ENCODE results near the gene OR4M1.
"Not testable (repeated sequence)": the region's sequence is repeated elsewhere in the genome, so short reads cannot be mapped to it uniquely, and the experiment has no call there.

The OR4M1 gene

DNA sequence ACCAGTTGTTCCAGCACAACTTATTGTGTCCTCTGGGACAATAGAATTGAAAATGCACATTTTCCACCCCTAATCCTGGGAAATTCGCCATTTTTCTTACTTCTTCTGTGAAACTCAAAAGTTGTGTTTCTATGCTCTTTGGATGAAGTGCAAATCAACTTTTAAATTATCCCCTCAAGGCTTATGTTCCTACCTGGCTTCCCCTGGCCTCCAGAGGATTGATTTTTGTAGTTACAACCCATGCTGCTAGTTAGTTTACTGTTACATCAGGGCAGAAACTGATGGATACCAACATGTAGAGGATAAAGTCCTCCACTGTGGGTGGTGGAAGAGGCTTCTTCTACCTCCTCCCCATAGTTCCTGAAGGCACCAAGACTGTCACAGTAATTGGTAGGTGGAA lies at the start of gene OR4M1:
TSS of gene OR4M1 (plus strand) at position 301 of the 400 bp plus-strand sequence. CDS start 6,819 bp downstream, outside the sequence.
- H4K20me1 ChIP-seq (ENCODE audit: insufficient read depth, low read length), result not testable (repeated sequence)

GRCh38 chr14:19729359-19729758 lies 43.9 kb upstream of the OR4M1 start:
- H4K20me1 ChIP-seq (ENCODE audit: insufficient read depth, low read length), result no peaks in the 10 kb centered on the region
- no peaks in the 10 kb centered on the region for H3K4me1 ChIP-seq (ENCODE audit: low read length)
- no peaks in the 10 kb centered on the region for H3K27me3 ChIP-seq (ENCODE audit: low read depth, low read length)
- H3K4me3 ChIP-seq (ENCODE audit: low read length), result no peak overlapping the region
- no peaks in the 10 kb centered on the region for H3K36me3 ChIP-seq (replicated peaks; ENCODE audit: low read depth, low read length)
- no peaks in the 10 kb centered on the region for H3K79me2 ChIP-seq (ENCODE audit: low read length)
- H3K27ac ChIP-seq (ENCODE audit: low read length), result no peak overlapping the region
- H3K9me3 ChIP-seq (ENCODE audit: insufficient read depth, low read length), result no peaks in the 10 kb centered on the region
- no peak for TF ChIP-seq EZH2phosphoT487 (IDR thresholded peaks at IDR 0.05; ENCODE audit: low read depth)
- TF ChIP-seq CTCF (IDR thresholded peaks at IDR 0.05; ENCODE audit: low read depth, low read length), result no peak
- no peak overlapping the region for H2AFZ ChIP-seq (ENCODE audit: low read depth, low read length)
- H3K9ac ChIP-seq (ENCODE audit: low read length), result no peak overlapping the region
- H3K4me2 ChIP-seq (ENCODE audit: low read length), result no peak overlapping the region

More for the DNA sequence above, at the start of gene OR4M1:
- H3K27me3 ChIP-seq (ENCODE audit: low read depth, low read length); H3K4me2 ChIP-seq (ENCODE audit: low read length); H3K9me3 ChIP-seq (ENCODE audit: insufficient read depth, low read length); H3K9ac ChIP-seq (ENCODE audit: low read length); H2AFZ ChIP-seq (ENCODE audit: low read depth, low read length); H3K4me1 ChIP-seq (ENCODE audit: low read length); H3K79me2 ChIP-seq (ENCODE audit: low read length); H3K36me3 ChIP-seq (replicated peaks; ENCODE audit: low read depth, low read length); H3K27ac ChIP-seq (ENCODE audit: low read length); H3K4me3 ChIP-seq (ENCODE audit: low read length): not testable (repeated sequence)

DNA sequence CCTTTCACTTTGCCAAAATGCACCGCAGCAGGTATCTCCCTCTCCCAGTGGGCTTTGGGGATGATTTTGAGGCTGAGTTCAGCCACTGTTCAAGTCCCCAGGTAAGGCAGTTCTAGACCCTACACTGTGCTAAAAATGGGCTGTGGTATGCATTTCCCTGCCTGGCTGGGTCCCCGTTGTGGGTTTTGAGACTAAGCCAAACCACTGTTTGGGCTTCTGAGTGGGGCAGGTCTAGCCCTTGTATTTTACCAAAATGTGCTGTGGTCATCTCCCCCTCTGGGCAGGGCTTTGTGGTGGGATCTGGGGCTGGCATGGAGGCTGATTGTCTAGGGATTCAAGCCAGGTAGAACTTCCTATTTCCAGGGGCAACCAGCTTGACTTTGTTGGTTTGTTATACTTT lies 43.5 kb upstream of the OR4M1 start:
- no peaks in the 10 kb centered on the region for H3K36me3 ChIP-seq (replicated peaks; ENCODE audit: low read depth, low read length)

GRCh38 chr14:19733893-19734292 lies 39.4 kb upstream of the OR4M1 start:
- H3K4me3 ChIP-seq (ENCODE audit: low read length); H3K9ac ChIP-seq (ENCODE audit: low read length); H2AFZ ChIP-seq (ENCODE audit: low read depth, low read length); H3K27me3 ChIP-seq (ENCODE audit: low read depth, low read length); H3K9me3 ChIP-seq (ENCODE audit: insufficient read depth, low read length); H3K27ac ChIP-seq (ENCODE audit: low read length); H3K36me3 ChIP-seq (replicated peaks; ENCODE audit: low read depth, low read length); H3K79me2 ChIP-seq (ENCODE audit: low read length); H4K20me1 ChIP-seq (ENCODE audit: insufficient read depth, low read length); H3K4me2 ChIP-seq (ENCODE audit: low read length); H3K4me1 ChIP-seq (ENCODE audit: low read length): not testable (repeated sequence)

More for the DNA sequence above, 43.5 kb upstream of the OR4M1 start:
- Histone ChIP-seq H3K9ac (ENCODE audit: low read length) (no peak overlapping the region), H4K20me1 (ENCODE audit: insufficient read depth, low read length) (no peaks in the 10 kb centered on the region), H3K4me1 (ENCODE audit: low read length) (no peaks in the 10 kb centered on the region), H2AFZ (ENCODE audit: low read depth, low read length) (no peak overlapping the region), H3K9me3 (ENCODE audit: insufficient read depth, low read length) (no peaks in the 10 kb centered on the region), H3K27ac (ENCODE audit: low read length) (no peak overlapping the region), H3K4me3 (ENCODE audit: low read length) (no peak overlapping the region), H3K4me2 (ENCODE audit: low read length) (no peak overlapping the region), H3K79me2 (ENCODE audit: low read length) (no peaks in the 10 kb centered on the region), H3K27me3 (ENCODE audit: low read depth, low read length) (no peaks in the 10 kb centered on the region)
- TF ChIP-seq CTCF (IDR thresholded peaks at IDR 0.05; ENCODE audit: low read depth, low read length), result no peak
- no peak for TF ChIP-seq EZH2phosphoT487 (IDR thresholded peaks at IDR 0.05; ENCODE audit: low read depth)

GRCh38 chr14:19743256-19743655 lies 30.0 kb upstream of the OR4M1 start, which contains the start of gene OR4Q3:
Gene OR4Q3 (plus strand): TSS chr14:19743571.
- Histone ChIP-seq H3K4me2 (ENCODE audit: low read length) (no peak within 1 kb of the TSS), H3K4me1 (ENCODE audit: low read length) (no peaks in the 10 kb centered on the region), H3K4me3 (ENCODE audit: low read length) (no peak within 1 kb of the TSS), H3K27ac (ENCODE audit: low read length) (no peak within 1 kb of the TSS), H3K9ac (ENCODE audit: low read length) (no peak within 1 kb of the TSS), H4K20me1 (ENCODE audit: insufficient read depth, low read length) (no peaks in the 10 kb centered on the region), H3K36me3 (replicated peaks; ENCODE audit: low read depth, low read length) (no peaks in the 10 kb centered on the region), H3K27me3 (ENCODE audit: low read depth, low read length) (no peaks in the 10 kb centered on the region), H3K79me2 (ENCODE audit: low read length) (no peaks in the 10 kb centered on the region), H2AFZ (ENCODE audit: low read depth, low read length) (no peak within 1 kb of the TSS), H3K9me3 (ENCODE audit: insufficient read depth, low read length) (no peaks in the 10 kb centered on the region)
- no peak for TF ChIP-seq EZH2phosphoT487 (IDR thresholded peaks at IDR 0.05; ENCODE audit: low read depth)
- no peak for TF ChIP-seq CTCF (IDR thresholded peaks at IDR 0.05; ENCODE audit: low read depth, low read length)

- H3K9ac ChIP-seq (ENCODE audit: low read length); H3K27me3 ChIP-seq (ENCODE audit: low read depth, low read length); H3K36me3 ChIP-seq (replicated peaks; ENCODE audit: low read depth, low read length); H4K20me1 ChIP-seq (ENCODE audit: insufficient read depth, low read length); H3K4me3 ChIP-seq (ENCODE audit: low read length); H3K27ac ChIP-seq (ENCODE audit: low read length); H2AFZ ChIP-seq (ENCODE audit: low read depth, low read length); H3K4me1 ChIP-seq (ENCODE audit: low read length); H3K9me3 ChIP-seq (ENCODE audit: insufficient read depth, low read length); H3K79me2 ChIP-seq (ENCODE audit: low read length); H3K4me2 ChIP-seq (ENCODE audit: low read length): not testable (repeated sequence)
Measured at GRCh38 chr14:19752316-19752715, 21.0 kb upstream of the OR4M1 start.

Measured in OCI-LY3 (cell line).